Measurements from ENCODE around the gene KLF1.

DNA sequence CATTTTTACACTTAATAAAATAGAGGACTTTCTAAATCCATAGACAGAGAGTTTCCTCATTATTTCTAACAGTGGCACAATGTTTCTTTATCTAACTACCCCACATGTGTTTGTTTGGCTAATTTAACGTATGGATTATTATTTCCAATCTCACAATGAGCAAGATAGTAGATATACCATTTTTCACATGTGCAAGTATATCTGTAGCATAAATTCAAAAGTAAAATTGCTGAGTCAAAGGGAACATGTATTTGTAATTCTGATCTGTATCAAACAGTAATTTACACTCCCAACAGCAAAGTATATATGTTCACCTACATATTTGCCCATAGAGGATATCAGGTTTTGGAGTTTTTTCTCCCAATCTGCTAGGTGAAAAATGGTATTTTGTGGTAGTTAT, 30.3 kb downstream of the KLF1 start:
- TF ChIP-seq, protein P1, sequence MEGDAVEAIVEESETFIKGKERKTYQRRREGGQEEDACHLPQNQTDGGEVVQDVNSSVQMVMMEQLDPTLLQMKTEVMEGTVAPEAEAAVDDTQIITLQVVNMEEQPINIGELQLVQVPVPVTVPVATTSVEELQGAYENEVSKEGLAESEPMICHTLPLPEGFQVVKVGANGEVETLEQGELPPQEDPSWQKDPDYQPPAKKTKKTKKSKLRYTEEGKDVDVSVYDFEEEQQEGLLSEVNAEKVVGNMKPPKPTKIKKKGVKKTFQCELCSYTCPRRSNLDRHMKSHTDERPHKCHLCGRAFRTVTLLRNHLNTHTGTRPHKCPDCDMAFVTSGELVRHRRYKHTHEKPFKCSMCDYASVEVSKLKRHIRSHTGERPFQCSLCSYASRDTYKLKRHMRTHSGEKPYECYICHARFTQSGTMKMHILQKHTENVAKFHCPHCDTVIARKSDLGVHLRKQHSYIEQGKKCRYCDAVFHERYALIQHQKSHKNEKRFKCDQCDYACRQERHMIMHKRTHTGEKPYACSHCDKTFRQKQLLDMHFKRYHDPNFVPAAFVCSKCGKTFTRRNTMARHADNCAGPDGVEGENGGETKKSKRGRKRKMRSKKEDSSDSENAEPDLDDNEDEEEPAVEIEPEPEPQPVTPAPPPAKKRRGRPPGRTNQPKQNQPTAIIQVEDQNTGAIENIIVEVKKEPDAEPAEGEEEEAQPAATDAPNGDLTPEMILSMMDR (IDR thresholded peaks at IDR 0.05; ENCODE audit: low read depth, low read length) = no peak
- TF ChIP-seq MYC (IDR thresholded peaks at IDR 0.05; ENCODE audit: low read depth, low read length) = no peak
